ENCODE data around the gene IGSF22.
A peak's percentile ranks its signal among the peaks of the same experiment; 100 is the strongest.

The IGSF22 gene

GRCh38 chr11:18726040-18726439, at the start of gene IGSF22:
IGSF22 (minus strand) TSS chr11:18726188; CDS start chr11:18724236, 1,952 bp downstream.
- DNase-seq (ENCODE audit: low read depth), result no peak

GRCh38 chr11:18774801-18775200, 48.8 kb upstream of the IGSF22 start:
- no peak for DNase-seq (ENCODE audit: low read depth)

GRCh38 chr11:18773681-18774080, 47.7 kb upstream of the IGSF22 start:
- no peak for DNase-seq (ENCODE audit: low read depth)

GRCh38 chr11:18773104-18773503, 47.1 kb upstream of the IGSF22 start:
- no peak for DNase-seq (ENCODE audit: low read depth)

GRCh38 chr11:18772211-18772610, 46.2 kb upstream of the IGSF22 start:
- no peak for DNase-seq (ENCODE audit: low read depth)

- DNase-seq (ENCODE audit: low read depth), result no peak
Measured at GRCh38 chr11:18771266-18772035, 45.5 kb upstream of the IGSF22 start.

- DNase-seq (ENCODE audit: low read depth), result no peak
Measured at GRCh38 chr11:18770479-18771125, 44.6 kb upstream of the IGSF22 start.

GRCh38 chr11:18769802-18770456, 43.9 kb upstream of the IGSF22 start:
- no peak for DNase-seq (ENCODE audit: low read depth)

GRCh38 chr11:18768978-18769377, 43.0 kb upstream of the IGSF22 start:
- DNase-seq (ENCODE audit: low read depth), result no peak

GRCh38 chr11:18768472-18768901, 42.5 kb upstream of the IGSF22 start:
- no peak for DNase-seq (ENCODE audit: low read depth)

GRCh38 chr11:18766015-18766414, 40.0 kb upstream of the IGSF22 start:
- DNase-seq (ENCODE audit: low read depth), result no peak

GRCh38 chr11:18765554-18765953, 39.6 kb upstream of the IGSF22 start:
- DNase-seq (ENCODE audit: low read depth), result no peak

- DNase-seq (ENCODE audit: low read depth), result no peak
Measured at GRCh38 chr11:18761741-18762140, 35.8 kb upstream of the IGSF22 start.

- no peak for DNase-seq (ENCODE audit: low read depth)
Measured at GRCh38 chr11:18761144-18761543, 35.2 kb upstream of the IGSF22 start.

GRCh38 chr11:18757811-18758210, 31.8 kb upstream of the IGSF22 start:
- DNase-seq (ENCODE audit: low read depth), result no peak

GRCh38 chr11:18756889-18757288, 30.9 kb upstream of the IGSF22 start:
- DNase-seq (ENCODE audit: low read depth), result no peak

- DNase-seq (ENCODE audit: low read depth), result no peak
Measured at GRCh38 chr11:18754308-18754707, 28.3 kb upstream of the IGSF22 start.

- no peak for DNase-seq (ENCODE audit: low read depth)
Measured at GRCh38 chr11:18752502-18752901, 26.5 kb upstream of the IGSF22 start.

GRCh38 chr11:18750944-18751343, 25.0 kb upstream of the IGSF22 start:
- no peak for DNase-seq (ENCODE audit: low read depth)

GRCh38 chr11:18749681-18750319, 23.8 kb upstream of the IGSF22 start:
- peak; percentile 82 for DNase-seq (ENCODE audit: low read depth)

- no peak for DNase-seq (ENCODE audit: low read depth)
Measured at GRCh38 chr11:18748766-18749365, 22.9 kb upstream of the IGSF22 start.

GRCh38 chr11:18745251-18745650, 19.3 kb upstream of the IGSF22 start:
- DNase-seq (ENCODE audit: low read depth), result no peak

All from EH (cell line).